Measurements from ENCODE around the gene TOR2A.
"Not testable (repeated sequence)": the region's sequence is repeated elsewhere in the genome, so short reads cannot be mapped to it uniquely, and the experiment has no call there.

The TOR2A gene

DNA sequence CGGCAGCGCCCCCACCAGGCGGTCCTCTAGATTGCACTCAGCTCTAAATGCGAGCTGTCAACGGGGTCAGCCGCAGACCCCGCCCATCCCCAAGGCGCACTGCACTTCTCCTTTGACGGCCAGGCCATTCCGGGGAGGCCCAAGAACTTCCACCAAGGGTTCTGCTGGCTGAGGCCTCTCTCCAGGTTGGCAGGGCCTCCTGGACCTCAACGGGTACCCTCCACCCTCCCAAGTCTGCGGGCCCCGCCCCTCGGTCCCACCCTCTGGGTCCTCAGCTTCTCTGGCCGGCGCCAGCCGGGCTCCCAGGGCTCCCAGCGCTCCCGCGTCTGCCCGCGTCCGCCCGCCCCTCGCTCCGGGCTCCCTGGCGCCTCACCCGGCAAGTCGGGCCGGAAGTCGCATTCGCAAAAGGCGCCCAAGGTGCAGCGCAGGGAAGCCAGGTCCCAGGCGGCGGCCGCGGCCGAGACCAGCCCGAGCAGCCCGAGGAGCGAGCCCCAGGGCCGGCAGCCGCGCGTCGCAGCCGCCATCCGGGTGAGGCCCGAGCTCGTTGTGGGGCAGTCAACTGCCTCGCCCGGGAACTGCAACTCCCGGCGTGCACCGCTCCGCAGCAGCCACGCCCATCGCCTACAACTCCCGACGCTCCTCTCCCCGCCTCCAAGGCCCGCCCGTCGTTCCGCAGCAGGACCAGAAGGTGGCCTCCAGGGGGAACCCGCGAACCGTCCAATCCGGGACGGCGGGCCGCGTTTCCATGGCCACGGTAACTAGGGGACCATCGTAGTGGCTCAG, at the start of gene TOR2A:
TOR2A (minus strand) TSS at position 548 of the 783 bp plus-strand sequence; CDS start at position 524, 24 bp downstream.
- peak; percentile 95 for DNase-seq

DNA sequence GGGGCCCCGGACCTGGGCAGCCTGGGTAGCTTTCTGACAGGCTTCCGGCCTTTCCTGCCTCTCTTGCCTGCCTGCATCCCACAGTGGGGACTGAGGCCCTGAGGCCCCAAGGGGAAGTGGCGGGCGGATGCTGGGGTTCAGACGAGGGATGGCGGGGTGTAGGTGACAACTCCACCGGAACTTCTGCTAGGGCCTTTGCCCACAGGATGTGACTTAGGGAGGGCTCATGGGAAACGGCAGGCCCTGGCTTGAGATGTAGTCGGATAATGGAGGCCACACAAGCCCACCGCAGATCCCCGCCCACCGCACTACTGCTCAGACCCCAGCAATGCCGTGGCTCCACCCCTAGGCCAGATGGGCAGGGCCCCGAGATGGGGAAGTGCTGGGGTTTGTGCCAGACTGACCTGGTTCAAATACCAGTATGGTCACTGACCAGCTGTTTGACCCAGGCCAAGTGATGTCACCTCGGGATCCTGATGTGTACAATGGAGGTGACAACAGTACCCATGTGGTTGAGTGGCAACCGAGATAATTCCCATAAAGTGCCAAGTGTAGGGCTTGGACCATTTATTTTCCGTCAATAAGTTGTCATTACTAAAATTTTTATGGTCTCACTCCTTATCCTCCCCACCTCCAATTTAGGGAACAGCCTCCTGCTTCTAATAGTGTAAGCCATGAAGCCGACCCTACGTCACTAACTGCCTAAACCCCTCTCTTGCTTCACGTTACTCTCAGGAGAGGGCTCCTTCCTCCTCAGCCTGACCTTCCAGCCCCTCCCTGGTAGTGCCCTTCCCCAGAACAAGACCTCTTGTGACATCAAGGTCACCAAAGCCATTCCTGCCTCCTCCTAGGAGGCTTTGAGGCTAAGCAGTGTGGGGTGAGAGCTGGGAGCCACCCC, 48.3 kb upstream of the TOR2A start:
- DNase-seq, result no peak

DNA sequence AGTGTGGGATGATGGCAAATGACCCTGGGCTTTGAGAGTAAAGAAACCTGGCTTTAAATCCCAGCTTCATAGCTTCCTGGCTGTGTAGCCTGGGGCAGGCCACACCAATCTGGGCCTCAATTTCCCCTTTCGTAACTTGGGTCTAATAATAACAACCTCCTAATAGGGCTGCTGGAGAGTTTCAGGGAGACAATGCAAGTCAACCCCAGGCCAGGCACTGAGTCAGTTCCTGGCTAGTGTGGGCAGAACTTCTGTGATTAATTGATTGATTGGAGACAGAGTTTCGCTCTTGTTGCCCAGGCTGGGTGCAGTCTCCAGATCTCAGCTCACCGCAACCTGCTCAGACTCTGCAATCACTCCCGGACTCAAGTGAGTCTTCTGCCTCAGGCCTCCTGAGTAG, 46.7 kb upstream of the TOR2A start:
- no peak for DNase-seq

DNA sequence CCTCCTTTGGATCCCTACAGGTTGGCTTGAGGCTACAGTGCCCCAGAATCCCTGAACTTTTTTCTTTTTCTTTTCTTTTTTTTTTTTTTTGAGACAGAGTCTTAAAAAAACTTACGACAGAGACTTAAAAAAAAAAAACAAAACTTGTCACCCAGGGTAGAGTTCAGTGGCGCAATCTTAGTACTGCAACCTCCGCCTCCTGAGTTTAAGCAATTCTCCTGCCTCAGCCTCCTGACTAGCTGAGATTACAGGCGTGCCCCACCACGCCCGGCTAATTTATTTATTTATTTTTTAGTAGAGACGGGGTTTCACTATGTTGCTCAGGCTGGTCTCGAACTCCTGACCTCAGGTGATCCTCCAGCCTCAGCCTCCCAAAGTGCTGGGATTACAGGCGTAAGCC, 45.8 kb upstream of the TOR2A start:
- DNase-seq, result not testable (repeated sequence)

DNA sequence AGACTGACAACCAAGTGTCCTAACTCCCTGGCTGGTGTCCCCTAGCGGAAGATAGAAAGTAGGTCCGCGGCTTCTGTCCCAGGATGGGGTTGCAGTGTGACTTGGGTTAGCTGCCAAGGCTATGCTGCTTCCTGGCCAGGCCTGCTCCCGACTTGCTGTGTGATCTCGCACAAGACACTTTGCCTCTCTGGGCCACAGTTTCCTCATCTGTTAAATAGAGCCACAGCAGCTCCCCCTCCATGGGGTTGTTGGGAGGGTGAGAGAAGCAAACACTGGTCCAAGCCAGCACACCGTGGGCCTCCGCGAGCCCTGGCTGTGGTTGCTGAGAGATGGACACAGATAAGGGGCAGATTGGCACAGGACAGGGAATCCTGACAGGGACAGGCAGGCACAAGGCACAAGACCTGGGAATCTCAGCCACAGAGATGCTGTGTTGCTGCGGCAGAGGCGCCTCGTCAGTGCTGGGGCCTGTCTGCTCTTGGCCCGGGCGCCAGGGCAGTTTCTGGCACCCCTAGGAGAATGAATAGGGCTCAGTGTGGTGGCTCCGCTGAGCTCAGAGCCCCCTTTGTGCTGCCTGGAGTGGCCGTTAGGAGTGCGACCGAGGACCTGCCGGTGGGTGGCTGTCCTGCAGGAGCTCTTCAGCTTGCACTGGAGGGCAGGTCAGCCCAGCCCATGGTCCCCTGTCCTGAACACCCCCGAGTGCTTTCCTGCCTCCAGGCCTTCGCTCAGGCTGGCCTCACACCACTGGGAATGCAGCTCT, 45.2 kb upstream of the TOR2A start:
- DNase-seq, result no peak

DNA sequence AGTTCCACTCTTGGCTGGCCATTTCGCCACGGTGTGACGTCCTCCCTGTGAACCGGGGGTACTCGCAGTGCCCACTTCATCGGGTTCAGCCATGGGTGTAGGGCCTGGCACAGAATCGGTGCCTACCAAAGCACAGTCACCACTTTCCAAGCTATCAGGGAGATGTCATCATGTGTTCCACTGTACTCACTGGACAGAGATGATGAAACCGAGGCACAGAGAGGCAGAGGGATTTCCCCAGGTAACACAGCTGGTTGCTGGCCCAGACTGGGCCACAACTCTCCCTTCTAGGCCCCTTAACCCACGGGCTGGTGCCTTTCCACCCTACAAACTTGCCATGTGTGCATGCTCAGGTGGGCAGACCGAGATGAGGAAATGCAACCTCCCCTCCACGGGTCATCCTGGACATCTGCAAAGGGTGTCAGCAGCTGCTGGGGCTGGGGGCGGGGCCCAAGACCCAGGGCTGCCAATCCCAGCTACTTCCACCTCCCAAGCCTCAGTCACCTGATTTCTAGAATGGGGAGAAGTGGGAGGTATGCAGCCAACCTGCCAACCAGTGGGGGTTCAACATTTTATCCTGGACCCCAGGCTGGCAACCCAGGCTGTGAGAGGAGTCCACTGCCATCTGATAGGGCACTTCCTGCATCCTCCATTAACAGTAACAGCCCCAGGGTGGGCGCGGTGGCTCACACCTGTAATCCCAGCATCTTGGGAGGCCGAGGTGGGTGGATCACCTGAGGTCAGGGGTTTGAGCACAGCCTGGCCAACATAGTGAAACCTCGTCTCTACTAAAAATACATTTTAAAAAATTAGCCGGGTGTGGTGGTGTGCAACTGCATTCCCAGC, 44.3 kb upstream of the TOR2A start:
- DNase-seq, result no peak

DNA sequence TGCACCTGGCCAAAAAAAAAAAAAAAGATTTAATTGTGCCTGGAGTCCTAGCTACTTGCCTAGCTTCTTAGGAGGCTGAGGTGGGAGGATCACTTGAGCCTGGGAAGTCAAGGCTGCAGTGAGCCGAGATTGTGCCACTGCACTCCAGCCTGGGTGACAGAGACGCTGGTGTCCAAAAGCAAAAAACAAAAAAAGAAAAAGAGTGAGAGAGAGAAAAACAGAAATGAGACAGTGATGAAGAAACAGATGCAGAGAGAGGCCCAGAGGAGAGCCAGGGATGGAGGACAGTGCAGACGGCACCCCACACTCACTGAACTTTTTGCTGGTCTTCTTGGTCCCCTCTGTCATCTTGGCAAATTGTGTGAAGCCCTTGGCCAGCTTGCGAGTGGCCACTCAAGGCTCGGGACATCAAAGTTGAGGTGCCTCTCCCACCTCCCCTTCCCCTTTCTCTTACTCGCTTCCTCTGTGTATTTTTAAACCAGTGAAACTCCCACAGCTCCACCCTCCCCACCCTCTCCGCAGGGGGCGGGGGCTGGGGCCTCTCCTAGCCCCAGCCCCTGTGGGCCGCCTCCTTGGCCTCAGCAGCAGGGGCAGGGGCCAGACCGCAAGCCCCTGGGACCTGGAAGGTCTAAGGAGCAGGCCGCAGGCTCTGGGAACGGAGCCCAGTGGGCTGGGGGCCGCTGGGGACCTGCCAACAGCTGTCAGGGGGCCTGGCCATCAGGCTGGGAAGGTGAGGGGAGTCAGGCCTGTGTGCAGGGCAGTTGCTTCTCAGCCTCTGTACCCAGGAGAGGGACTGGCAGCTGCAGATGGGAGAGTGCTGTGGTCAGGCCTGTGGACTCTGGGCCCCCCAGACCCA, 43.4 kb upstream of the TOR2A start, which contains the start of gene SH2D3C:
SH2D3C (minus strand) TSS at position 387 of the 856 bp plus-strand sequence; CDS start at position 348, 39 bp downstream.
- no peak for DNase-seq

DNA sequence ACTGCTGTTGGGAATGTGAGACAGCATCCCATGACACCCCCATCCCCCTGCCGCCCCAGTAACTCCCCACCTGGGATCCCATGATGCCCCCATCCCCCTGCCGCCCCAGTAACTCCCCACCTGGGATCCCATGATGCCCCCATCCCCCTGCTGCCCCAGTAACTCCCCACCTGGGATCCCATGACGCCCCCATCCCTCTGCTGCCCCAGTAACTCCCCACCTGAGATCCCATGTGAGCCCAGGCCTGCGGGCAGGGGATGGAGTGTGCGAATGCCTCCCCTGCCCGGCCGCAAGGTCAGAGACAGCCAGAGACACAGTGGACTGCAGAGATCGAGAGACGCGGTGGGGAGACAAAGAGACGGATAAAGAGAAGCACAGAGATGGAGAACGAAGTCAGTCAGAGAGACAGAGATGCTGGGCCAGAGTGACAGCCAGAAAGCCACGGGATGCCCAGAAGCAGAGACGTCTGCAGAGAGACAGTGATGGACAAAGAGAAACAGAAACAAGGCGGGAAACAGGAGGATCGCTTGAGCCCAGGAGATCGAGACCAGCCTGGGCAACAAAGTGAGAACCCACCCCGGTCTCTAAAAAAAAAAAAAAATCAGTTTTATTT, 42.4 kb upstream of the TOR2A start:
- no peak for DNase-seq

DNA sequence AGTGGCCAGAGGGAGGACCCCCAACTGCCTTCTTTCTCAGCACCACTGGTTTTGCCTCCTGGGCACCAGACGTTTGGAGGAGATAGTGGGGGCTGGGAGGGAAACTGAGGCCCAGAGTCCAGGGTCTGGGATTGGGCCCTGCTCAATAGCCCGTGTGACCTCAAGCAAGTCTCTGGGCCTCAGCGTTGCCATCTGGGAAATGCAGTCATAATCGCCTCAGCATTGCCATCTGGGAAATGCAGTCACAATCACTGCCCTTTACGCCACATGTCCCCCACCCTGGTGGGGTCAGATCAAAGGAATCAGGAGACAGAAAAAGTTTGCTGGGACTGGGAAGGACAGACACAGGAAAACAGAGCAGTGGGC, 41.8 kb upstream of the TOR2A start:
- DNase-seq, result no peak

DNA sequence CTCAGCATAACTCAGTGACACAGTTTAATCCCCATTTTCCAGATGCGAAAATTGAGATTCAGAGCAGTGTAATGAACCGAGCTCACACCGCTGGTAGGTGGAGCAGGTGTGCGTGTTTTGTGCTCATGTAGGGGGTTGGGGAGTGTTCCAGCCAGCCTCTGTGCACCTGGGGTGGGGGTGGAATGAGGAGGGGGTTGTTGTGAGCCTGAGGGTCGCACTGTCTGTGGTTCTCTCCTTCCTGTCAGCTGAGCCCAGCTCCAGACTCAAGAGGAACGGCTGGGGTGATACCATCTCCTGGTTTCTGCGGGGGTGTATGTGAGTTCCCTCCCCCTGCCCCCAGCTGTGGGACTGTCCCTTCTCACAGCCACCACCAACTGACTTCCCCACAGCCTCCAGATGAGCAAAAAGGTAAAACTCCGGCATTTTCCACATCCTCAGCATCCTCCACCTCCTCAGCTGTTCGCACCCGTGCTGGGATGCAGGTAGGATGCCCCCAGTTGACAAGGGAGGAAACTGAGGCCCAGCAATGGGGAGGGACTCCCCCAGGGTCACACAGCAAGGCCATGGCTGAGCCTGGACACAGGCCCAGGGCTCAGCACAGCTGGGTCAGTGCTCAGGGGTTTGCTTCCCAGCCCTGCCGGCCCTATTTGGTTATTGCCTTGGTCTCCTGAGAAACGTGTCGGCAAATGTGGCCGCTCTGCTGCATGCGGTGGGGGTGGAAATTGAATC, 41.3 kb upstream of the TOR2A start:
- DNase-seq, result no peak

DNA sequence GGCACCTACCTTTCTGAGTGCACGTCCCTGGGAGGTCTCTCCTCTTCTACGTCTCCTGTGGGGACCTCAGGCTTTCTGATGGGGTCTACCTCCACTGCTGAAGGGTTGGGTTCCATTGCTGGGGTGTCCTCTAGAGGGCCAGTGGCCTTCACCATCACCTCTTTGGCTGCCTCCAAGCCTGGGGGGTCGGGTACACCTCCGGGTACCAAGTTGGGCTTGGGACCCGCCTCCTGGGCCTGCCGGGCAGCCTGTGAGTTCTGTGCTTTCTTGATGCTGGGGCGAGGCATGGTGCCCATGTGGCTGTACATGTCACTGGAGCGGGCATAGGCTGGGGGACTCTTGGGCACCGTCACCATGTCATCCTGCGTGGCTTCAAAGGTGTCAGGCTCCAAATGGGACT, 38.9 kb upstream of the TOR2A start:
- no peak for DNase-seq

DNA sequence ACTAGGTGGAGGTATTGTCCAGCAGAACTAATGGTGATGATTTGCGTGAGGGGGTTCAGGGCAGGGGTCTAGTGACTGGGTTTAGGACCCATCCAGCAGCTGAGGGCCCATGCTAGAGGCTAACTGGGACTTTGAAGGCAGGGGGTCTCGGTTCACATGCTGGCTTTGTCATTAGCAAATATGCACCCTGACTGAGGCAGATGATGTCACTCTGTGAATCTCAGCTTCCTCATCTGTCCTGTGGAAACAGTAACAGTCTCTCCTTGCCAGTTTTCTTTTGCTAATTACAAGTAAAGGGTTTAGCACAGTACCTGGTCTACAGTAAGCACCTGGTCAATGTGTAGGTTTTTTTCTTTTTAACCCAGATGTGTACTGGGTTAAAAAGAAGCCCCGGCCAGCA, 38.2 kb upstream of the TOR2A start:
- no peak for DNase-seq

DNA sequence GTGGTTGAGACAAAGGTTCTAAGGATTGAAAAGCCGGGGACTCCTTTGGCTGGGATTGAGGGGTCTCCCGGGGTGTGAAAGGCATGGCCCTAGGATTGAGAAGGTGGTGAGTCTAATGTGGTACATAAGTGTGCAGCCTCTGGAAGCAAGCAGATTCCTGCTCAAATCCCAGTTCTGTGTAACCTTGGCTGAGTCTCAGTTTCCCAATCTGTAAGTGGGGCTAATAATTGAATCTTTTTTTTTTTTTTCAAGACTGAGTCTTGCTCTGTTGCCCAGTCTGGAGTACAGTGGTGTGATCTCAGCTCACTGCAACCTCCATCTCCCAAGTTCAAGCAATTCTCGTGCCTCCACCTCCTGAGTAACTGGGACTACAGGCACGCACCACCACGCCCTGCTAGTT, 37.5 kb upstream of the TOR2A start:
- no peak for DNase-seq

DNA sequence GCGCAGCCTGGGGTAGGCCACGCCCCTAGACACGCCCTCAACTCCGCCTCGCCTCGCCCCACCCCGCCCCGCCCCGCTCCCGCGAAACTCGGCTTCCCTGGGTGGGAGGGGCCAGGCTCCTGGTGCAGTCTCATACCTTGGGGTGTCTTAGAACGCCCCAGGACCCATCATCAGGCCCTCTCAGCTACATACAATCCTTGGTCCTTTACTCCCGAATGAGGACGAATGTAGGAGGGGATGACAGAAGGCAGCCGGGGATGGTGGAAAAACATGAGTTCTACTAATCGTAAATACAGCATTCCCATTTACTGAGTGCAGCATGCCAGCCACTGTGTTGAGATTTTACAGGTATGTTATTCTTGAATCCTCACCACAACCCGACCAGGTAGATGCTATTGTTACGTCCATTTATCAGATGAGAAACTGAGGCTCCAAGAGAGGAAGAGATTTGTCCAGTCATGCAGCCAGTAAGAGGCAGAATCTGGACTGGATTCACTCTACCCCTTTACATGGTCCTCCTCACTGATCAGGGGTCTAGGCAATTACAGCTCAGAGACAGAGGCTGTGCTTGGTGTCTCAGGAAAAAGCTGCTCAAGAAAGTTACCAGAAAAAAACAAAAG, 36.6 kb upstream of the TOR2A start:
- DNase-seq, result no peak

DNA sequence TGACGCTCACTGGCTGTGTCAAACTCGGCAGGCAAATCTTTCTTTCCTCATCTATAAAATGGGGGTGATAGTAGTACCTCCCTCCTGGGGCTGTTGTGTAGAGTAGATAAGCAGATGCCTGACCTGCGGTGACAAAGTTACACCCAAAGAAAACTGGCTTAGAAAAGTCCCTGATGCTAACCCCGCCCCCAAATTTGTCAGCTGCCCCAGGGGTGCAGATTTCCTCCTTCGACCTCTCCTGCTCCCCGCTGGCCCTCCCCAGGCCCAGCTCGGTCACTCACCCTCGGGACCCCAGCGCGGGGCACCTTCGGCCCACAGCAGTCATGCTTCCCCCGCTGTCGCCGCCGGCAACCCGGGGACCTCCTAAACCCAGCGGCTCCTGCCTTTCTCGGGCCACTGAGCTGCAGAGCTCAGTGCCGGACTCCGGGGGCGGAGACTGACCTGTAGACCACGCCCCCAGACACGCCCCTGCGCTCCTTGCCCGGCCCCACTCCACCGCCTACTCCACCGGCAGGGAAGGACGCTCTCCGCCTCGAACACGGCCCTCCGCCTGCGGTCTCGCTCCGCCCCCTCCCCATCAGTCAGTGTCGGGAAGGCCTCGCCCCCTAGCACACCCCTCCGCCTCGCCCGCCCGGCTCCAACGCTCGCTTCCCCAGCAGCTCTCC, 35.9 kb upstream of the TOR2A start:
- DNase-seq, result peak; percentile 92

DNA sequence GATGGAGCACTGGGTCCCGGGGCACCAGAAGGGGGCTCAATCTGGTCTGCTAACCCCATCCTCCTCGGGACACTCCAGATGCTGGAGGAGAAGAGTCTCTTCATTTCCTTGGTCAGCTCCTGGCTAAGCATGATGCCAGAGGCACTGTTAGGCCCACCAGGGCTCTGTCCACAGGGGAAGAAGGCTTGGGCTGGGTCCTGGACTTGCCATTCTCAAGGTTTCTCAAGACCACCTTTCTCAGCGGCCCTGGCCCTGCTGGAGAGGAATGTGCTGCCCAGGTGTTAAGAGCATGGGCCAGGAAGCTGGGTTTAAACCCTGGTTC, 35.5 kb upstream of the TOR2A start:
- no peak for DNase-seq

DNA sequence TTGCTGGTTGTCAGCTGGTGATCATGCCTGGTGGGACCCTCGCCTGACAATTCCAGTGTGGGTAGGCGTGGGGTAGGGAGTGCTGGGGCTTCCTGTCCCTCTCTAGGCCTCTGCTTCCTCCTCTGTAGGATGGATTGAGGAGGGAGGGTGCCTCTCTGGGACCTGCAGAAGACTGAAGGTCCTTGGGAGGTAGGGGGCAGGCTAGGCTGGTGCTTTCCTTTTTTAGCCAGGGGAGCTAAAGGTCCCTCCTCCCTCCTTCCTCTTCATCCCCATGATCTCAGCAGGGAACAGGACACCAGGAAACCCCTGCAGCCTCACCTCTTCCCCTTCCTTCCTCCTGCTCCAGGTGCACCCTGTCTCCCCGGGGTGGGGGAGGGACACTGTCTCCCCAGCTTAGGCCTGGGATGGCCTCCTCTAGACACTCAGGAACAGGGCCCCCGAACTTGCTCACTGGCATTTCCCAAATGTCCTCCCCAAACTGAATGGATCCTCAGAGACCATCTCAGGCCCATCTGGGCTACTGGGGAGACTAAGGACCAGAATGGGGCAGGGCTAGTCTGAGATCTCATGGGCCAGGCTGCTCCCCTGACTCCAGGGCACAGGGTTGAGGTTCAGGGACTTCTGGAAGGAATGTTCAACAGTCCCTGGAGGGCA, 35.0 kb upstream of the TOR2A start:
- no peak for DNase-seq

DNA sequence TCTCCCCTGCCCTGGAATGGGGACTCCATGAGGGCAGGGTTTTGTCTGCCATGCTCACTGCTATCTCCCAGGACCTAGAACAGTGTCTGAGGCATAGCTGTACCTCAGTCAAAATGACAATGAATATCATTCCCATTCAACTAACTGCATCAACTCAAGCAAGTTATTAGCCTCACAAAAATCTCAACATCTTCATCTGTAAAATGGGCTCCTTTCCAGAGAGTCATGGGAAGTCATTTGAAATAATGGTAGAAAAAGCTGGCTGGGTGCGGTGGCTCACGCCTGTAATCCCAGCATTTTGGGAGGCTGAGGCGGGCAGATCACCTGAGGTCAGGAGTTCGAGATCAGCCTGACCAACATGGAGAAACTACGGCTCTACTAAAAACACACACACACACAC, 34.0 kb upstream of the TOR2A start:
- no peak for DNase-seq

DNA sequence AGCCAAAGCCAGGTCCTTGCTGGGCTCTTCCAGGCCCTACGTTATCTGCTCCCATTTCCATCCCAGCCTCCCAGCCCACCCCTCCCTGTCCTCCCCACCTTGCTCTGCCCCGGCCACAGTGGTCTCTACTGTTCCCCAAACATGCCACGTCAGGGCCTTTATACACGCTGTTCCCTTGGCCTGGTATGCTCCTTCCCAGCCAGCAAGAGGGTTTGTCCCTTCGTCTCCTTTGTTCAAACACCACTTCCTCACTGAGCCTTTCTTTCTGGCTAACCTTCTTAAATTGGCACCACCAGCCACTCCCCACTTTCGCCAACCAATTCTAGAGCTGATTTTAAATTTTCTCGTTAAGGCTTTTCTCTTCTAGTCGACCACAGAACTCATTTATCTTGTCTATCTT, 33.6 kb upstream of the TOR2A start:
- no peak for DNase-seq

Measured in amniotic stem cell (primary cell).